ENCODE measurements around the gene SLC2A11.
"Not testable (repeated sequence)": the region's sequence is repeated elsewhere in the genome, so short reads cannot be mapped to it uniquely, and the experiment has no call there.

DNA sequence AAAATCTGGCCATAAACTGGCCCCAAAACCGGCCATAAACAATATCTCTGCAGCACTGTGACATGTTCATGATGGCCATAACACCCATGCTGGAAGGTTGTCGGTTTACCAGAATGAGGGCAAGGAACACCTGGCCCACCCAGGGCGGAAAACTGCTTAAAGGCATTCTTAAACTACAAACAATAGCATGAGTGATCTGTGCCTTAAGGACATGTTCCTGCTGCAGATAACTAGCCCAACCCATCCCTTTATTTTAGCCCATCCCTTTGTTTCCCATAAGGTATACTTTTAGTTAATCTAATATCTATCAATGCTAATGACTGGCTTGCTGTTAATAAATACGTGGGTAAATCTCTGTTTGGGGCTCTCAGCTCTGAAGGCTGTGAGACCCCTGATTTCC is 42.6 kb downstream of the SLC2A11 start:
- TF ChIP-seq, protein P1, sequence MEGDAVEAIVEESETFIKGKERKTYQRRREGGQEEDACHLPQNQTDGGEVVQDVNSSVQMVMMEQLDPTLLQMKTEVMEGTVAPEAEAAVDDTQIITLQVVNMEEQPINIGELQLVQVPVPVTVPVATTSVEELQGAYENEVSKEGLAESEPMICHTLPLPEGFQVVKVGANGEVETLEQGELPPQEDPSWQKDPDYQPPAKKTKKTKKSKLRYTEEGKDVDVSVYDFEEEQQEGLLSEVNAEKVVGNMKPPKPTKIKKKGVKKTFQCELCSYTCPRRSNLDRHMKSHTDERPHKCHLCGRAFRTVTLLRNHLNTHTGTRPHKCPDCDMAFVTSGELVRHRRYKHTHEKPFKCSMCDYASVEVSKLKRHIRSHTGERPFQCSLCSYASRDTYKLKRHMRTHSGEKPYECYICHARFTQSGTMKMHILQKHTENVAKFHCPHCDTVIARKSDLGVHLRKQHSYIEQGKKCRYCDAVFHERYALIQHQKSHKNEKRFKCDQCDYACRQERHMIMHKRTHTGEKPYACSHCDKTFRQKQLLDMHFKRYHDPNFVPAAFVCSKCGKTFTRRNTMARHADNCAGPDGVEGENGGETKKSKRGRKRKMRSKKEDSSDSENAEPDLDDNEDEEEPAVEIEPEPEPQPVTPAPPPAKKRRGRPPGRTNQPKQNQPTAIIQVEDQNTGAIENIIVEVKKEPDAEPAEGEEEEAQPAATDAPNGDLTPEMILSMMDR (conservative IDR thresholded peaks at IDR 0.05 in 1 of 2, IDR thresholded peaks at IDR 0.05 in 1 of 2; ENCODE audit: extremely low read depth in 1 of 2, insufficient read depth in 1 of 2, low read depth in 1 of 2, low read length in 2 of 2) = not testable (repeated sequence)
- TF ChIP-seq EZH2 (IDR thresholded peaks at IDR 0.05; ENCODE audit: borderline replicate concordance, low read length) = not testable (repeated sequence)

All from mammary epithelial cell (primary cell).